ENCODE data around the gene PCDH11Y.
"Not testable (repeated sequence)": the region's sequence is repeated elsewhere in the genome, so short reads cannot be mapped to it uniquely, and the experiment has no call there.

PCDH11Y gene, protein sequence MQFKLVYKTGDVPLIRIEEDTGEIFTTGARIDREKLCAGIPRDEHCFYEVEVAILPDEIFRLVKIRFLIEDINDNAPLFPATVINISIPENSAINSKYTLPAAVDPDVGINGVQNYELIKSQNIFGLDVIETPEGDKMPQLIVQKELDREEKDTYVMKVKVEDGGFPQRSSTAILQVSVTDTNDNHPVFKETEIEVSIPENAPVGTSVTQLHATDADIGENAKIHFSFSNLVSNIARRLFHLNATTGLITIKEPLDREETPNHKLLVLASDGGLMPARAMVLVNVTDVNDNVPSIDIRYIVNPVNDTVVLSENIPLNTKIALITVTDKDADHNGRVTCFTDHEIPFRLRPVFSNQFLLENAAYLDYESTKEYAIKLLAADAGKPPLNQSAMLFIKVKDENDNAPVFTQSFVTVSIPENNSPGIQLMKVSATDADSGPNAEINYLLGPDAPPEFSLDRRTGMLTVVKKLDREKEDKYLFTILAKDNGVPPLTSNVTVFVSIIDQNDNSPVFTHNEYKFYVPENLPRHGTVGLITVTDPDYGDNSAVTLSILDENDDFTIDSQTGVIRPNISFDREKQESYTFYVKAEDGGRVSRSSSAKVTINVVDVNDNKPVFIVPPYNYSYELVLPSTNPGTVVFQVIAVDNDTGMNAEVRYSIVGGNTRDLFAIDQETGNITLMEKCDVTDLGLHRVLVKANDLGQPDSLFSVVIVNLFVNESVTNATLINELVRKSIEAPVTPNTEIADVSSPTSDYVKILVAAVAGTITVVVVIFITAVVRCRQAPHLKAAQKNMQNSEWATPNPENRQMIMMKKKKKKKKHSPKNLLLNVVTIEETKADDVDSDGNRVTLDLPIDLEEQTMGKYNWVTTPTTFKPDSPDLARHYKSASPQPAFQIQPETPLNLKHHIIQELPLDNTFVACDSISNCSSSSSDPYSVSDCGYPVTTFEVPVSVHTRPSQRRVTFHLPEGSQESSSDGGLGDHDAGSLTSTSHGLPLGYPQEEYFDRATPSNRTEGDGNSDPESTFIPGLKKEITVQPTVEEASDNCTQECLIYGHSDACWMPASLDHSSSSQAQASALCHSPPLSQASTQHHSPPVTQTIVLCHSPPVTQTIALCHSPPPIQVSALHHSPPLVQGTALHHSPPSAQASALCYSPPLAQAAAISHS (N-terminal part only)

DNA sequence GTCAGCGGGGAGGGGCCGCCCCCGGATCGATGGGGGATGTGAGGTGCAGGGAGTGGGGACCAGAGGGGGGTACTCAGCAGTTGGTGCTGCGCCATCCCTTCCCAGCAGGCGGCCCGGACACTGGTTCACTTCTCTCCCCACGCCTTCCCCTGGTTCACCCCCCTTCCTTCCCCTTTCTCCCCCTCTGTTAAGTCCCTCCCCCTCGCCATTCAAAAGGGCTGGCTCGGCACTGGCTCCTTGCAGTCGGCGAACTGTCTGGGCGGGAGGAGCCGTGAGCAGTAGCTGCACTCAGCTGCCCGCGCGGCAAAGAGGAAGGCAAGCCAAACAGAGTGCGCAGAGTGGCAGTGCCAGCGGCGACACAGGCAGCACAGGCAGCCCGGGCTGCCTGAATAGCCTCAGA is at the start of gene PCDH11Y:
TSS of gene PCDH11Y (plus strand) at position 240 of the 400 bp plus-strand sequence. CDS start 56,804 bp downstream, outside the sequence.
- DNase-seq (ENCODE audit: low spot score): not testable (repeated sequence)

DNA sequence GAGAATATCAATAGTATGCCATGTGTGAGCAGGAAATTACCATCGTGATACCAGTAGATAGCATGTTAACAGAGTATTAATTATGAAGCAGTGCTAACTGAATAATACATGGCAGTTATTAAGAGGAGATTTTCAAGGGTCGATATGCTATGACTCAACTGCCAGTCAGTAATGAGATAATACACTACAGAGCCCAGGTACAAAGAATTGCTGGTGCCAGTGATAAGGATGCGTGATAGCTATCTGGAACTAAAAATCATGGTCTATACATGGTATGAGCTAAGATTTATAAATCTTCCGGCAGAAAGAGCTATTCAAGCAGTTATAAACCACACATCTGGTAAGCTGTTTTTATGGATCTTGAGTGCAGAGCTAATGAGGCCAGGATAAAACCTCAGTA is 32.2 kb upstream of the PCDH11Y start:
- DNase-seq (ENCODE audit: low spot score): not testable (repeated sequence)

DNA sequence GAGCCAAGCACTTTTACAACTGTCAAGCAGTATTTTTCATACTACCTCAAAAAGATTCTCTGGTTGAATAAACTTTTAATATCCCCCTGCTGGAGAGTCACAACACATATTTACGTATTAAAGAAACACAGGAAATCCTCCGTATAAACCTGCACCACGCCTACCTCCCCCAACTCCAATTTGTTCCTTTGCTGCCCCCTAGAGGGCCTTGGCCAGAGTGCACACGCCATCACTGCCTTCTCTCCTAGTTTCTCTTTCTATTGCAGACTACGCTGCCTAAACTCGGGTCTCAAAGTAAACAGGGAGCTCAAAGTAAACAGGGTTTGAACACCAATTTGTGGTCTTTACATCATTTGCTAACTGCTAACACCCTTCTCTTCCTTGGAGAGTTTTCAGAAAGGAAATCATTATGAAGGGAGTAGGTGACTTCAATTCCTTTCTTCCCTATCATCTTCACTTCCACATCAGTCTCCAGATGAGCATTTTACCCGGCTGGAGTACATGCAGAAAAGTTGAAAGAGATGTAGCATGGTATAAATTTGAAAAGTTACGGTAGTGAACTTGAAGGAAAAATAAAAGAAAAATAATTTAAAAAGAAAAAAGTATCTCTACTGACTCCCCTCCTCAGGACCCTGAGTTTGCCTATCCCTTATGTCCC is 8.2 kb upstream of the PCDH11Y start:
- not testable (repeated sequence) for DNase-seq (ENCODE audit: low spot score)

DNA sequence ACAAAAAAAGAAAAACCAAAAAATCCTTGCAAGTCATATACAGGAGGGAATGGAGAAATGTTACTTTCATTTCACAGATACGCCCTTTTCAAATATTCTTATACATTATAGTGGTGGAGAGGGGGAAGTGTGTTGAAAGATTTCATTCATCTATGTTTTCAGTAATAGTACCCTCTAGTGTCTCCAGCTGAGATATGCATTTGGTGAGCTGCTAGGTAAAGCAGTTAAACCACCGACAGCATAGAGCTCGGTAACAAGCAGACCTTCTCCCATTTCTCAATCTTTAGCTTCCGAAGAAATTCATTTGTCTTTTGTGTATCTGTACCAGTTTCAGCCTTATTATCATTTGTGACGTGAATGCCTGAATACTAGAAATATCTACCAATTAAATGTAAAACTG is 5.2 kb upstream of the PCDH11Y start:
- DNase-seq (ENCODE audit: low spot score): not testable (repeated sequence)

DNA sequence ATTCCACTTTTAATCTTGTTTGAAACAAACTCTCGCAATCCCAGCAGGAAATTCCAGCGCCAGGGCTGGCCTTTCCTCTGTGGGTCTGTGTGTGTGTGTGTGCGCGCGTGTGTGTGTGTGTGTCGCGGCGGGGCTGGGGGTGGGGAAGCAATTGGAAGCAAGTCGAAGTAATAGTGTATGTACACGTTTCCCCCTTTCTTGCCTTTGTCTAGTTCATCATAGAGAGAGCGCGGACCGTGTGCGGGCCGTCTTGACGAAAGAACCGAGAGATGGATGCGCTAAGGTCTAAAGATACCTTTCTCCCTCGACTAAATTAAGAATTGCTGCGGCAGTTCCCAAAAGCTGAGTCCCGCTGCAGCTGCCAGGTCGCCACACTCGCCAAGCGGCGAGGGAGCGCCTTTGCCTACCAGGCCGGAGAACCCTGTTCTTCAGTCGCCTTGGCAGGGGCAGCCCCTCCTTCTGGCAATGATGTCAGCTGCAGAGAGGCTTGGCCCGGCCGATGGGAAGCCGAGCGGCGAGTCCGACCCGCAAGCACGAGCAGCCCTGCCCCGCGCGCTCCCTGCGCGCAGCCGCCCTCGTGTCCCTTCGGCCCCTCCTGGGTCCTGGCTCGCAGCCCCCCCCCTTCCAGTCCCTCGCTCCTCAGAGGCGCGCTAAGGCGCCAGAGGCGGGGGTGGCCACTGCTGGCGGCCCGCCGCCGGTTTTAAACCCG is 2.5 kb downstream of the PCDH11Y start:
- DNase-seq (ENCODE audit: low spot score): not testable (repeated sequence)

DNA sequence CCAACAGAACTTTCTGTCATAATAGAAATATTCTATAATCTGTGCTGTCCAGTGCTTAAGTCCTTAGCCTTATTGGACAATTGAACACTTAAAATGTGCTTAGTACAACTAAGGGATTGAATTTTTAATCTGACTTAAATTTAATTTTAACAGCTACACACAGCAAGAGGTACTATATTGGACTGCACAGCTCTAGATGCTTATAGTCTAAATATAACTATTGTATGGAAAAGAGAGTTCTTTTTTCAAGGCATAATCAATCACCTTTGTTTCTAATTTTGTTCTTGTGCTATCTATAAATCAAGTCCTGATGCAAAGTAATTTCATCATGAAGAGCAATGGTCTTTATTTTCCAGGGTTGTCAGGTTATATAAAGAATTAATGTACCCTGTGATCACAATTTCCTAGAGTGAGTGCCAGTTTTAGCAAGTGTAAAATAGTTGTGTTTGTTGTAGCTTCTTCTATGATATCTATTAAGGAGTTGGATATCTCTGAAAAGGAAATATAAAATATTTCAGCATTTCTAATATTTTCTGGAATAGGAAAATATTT is 39.0 kb downstream of the PCDH11Y start:
- DNase-seq (ENCODE audit: low spot score): not testable (repeated sequence)

DNA sequence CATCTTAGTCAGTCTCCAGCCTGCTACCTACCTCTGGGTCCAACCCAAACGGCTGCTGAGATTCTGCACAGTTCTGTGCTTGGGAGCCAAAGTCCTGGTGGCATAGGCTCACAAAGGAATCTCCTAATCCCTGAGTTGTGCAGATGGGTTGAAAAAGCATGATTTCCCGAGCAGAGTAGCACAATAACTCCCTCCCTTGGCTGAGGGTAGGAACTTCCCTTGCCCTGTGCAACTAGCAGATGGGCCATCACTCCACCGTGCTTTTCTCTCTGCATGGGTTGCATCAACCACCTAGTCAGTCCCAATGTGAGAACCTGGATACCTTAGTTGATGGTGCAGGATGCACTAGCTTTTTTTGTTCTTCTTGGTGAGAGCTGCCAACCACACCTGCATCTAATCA is 82.9 kb downstream of the PCDH11Y start:
- not testable (repeated sequence) for DNase-seq (ENCODE audit: low spot score)

DNA sequence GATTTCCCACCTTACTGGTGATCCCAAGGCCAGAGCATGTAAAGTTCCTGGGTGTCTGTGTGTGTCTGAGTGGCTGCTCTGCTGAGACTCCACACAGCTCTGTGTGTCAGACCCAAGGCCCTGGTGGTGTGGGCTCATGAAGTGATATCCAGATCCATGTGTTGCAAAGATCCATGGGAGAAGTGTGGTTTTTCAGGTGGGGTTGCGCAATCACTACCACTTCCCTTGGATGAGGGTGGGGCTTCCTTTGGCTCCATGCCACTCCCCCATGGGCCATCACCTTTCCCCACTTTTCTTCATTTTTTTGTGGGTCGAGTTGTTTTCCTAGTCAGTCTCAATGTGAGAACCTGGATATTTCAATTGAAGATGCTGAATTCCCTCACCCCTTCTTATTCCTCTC is 182.9 kb downstream of the PCDH11Y start:
- not testable (repeated sequence) for DNase-seq (ENCODE audit: low spot score)

DNA sequence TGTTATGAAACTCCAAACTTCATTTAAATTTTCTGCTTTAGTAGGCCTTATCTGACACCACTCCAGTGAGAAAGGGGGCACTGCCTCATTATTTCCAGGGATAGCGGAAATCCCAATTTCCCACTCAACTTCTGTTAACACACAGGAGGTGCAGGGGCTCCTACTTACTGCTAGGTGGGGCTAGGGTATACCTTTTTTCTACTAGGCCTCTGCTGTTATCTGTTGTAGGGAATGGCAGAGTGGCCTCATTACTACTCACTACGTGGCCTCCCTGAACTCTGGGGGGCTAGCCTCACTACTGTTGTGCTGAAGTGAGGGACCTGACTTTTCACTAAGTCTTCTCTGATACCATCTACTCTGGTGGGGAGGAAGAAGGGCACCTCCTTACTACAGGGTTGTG is 215.0 kb downstream of the PCDH11Y start:
- DNase-seq (ENCODE audit: low spot score): not testable (repeated sequence)

DNA sequence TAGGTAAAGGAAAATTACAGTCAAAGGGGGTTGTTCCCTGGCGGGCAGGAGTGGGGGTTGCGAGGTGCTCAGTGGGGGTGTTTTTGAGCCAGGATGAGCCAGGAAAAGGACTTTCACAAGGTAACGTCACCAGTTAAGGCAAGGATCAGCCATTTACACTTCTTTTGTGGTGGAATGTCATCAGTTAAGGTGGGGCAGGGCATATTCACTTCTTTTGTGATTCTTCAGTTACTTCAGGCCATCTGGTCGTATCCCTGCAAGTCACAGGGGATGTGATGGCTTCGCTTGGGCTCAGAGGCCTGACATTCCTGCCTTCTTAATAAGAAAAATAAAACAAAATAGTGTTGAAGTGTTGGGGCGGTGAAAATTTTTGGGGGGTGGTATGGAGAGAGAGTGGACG is 324.8 kb downstream of the PCDH11Y start:
- DNase-seq (ENCODE audit: low spot score): not testable (repeated sequence)

DNA sequence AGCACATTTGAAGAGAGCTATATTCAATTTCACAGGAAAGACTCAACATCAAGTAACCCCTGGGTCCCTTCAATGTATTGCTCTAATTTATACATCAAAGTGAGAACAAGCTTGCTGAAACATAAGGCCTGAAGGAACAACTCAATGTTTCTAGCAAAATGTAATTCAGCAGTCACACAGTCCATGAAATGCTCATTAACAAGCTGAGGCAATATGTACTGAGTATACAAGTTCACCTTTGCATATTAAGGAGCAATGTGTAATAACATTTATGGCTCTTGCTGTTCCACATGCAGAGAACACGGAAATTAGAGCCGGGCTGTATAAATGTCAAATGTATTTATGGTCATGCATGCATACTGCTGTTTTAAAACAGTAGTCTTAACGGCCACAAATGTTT is 342.1 kb downstream of the PCDH11Y start:
- DNase-seq (ENCODE audit: low spot score): not testable (repeated sequence)

DNA sequence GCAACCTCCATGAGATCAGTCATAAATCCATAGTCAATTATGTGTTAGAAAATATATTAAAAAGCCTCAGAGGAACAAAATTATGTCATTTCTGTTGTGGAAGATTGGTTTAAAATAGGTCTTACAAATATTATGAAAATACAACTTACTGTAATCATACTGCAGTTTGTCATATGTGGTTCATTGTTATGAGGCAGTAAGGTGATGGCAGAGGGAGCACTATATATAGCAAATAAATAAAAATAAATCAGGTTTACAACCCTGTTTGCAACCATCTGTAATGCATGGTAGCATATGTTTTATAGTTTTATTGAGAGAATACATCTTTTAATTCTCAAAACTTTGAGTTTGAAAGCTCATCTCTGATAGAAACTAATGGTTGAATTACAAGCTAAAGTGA is 543.6 kb downstream of the PCDH11Y start:
- not testable (repeated sequence) for DNase-seq (ENCODE audit: low spot score)

DNA sequence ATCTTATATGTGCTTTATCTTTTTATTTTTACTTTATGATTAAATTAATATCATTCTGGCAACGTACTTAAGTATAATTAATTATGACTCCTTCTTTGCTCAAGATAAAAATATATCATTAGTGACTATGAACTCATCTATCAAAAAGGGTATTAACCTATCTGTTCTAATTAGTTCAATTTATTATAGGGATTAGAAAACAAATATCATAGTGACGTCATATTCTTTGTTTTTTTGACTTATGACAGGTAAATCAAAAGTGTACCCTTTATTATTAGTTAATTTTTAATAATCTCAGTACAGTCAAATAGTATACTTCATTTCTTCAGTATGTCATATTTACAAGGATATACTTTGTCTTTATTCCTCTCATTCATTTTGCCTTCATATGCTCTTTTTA is 638.5 kb downstream of the PCDH11Y start:
- not testable (repeated sequence) for DNase-seq (ENCODE audit: low spot score)

DNA sequence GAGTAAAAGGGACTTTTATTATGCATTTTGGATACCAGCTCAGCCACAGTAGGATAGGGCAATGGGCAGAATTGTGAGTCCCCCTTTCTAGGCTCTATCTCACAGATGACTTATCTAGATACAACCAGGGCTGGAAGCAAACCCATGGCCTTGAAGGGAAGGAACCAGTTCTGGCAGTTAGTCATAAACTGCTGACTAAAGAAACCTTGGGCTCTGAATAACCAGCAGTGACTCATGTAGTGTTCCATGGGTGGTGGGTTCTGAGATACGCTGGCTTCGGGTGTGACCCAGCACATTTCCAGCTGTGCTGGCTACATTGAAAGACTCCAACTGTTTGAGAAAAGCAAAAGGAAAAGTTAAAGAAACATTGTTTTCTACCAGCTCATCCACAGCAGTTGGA is 679.2 kb downstream of the PCDH11Y start:
- not testable (repeated sequence) for DNase-seq (ENCODE audit: low spot score)

DNA sequence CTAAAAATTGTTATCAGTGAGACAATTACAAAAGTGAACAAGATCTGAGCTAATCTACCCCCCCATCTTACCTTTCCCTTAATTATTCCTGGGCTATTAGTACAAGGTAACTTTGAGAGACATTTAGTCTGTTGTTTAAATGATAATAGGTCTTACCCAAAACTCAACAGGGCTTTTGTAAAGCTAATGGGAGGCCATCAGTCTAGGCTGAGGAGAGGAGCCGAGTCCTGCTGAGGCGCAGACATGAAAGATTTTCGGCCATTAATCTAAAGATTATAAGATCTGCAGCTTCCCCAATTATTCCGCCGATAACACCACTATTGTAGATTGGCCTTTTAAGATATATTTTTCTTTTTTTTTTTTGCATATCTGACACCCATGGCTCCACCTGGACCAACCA is 708.6 kb downstream of the PCDH11Y start:
- DNase-seq (ENCODE audit: low spot score): not testable (repeated sequence)

DNA sequence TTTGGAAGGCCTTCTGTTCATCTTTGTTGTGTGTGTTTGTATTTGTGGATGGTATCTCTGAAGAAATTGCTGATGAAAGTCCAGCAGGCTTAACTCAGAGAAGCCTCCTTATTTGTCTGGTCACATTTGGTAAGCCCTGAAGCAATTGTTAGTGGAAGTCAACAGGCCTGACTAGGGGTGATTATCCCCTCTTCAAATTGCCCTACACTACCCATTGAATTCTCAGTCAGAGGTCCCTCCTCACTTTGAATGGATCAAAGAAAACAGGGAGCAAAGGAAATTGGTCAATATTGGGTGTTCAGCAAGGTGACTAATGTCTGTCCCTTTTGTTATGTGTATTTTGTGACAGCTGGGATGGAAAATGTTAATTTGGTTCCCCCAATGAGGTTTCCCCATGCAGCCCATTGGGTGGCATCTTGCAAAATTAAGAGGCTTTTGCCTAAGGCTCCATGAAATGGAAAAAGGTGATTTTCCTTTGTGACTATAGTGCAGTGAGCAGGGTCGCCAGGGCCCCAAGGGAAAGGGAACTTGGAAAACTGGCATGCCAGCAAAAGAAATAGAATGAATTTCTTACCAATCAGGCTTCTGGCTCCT is 709.8 kb downstream of the PCDH11Y start:
- DNase-seq (ENCODE audit: low spot score): not testable (repeated sequence)

DNA sequence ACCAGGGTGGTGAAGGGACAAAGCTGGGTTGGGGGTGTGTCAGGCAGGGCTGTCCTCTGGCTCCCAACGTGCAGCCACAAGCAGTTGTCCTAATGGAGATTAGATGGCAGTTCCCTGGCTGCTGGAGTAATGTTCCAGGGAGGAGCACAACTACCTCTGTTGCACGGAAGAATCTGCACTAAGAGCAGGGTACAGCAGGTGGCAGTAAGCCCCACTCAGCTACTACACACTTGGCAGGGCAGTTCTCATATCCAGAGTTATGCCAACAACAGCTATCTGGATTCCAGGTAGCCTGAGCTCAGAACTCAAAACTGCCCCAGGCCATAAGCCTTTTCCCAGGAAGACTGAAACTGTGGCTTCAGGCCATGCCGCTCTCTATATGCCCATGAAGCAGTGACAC is 761.3 kb downstream of the PCDH11Y start:
- DNase-seq (ENCODE audit: low spot score): not testable (repeated sequence)

DNA sequence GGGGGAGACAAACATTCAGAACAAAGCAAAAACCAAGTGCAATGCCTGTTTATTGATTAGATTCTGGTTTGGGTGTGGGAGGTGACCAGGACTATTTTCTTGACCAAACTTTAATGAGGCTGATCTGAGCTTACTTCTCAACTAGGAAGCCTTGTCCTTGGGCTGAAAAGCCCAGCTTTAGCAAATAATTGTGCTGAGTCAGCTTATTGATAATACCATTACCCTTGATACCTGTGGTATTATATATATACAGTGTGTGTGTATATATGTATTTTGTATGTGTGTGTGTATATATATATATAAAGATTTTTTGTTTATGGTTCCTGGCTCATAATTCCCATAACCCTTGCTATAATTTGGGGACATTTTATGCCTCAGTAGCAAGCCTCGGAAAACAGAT is 776.4 kb downstream of the PCDH11Y start:
- not testable (repeated sequence) for DNase-seq (ENCODE audit: low spot score)

Measured in kidney tubule cell (primary cell).